GM20000 (cell line): Measurements from ENCODE around the gene TMEM259.
"Not testable (repeated sequence)": the region's sequence is repeated elsewhere in the genome, so short reads cannot be mapped to it uniquely, and the experiment has no call there.

ENCODE experiments used
- DNase-seq: peaks from one replicate; pipeline ENCODE4 v3.0.0; 2012; ENCODE audit warnings: low spot score
- CTCF ChIP-seq: IDR thresholded peaks from 2 replicates; pipeline ENCODE4 v1.5.1; 2012; ENCODE audit warnings: mild to moderate bottlenecking, control low read depth; ENCODE audit errors: extremely low read depth, missing control alignments

Gene TMEM259

GRCh38 chr19:1035998-1036621, 15.2 kb upstream of the TMEM259 start:
- TF ChIP-seq CTCF, result no peak

GRCh38 chr19:1032264-1032867, 11.4 kb upstream of the TMEM259 start:
- no peak for TF ChIP-seq CTCF
- DNase-seq, result no peak

More at GRCh38 chr19:1035998-1036621, 15.2 kb upstream of the TMEM259 start:
- DNase-seq, result no peak

- peak; percentile 78 for DNase-seq
- no peak for TF ChIP-seq CTCF
Observed at GRCh38 chr19:1028062-1028926, 7.4 kb upstream of the TMEM259 start.

GRCh38 chr19:1027650-1028061, 6.7 kb upstream of the TMEM259 start:
- TF ChIP-seq CTCF, result no peak
- DNase-seq, result no peak

GRCh38 chr19:1026783-1027649, 6.1 kb upstream of the TMEM259 start:
- TF ChIP-seq CTCF, result no peak
- DNase-seq, result no peak

- no peak for TF ChIP-seq CTCF
- peak; percentile 90 for DNase-seq
Observed at GRCh38 chr19:1025960-1026782, 5.2 kb upstream of the TMEM259 start, which contains the start of gene CNN2. Gene CNN2, plus strand, starts transcription at chr19:1026608. Its CDS starts 54 bp downstream, at chr19:1026662.

- not testable (repeated sequence) for DNase-seq
Observed at GRCh38 chr19:1025080-1025479, 4.2 kb upstream of the TMEM259 start.

- DNase-seq, result not testable (repeated sequence)
Observed at GRCh38 chr19:1023883-1024188, 2.9 kb upstream of the TMEM259 start.
